ENCODE results near the gene RPL10A. TPM values are rescaled to one million over a fixed set of nuclear protein-coding genes. Genes with fewer than 3 reads are reported as not detected.
A peak's percentile ranks its signal among the peaks of the same experiment; 100 is the strongest.

RPL10A gene
- total RNA-seq, 1 experiment from 2014 or later = 1,082 TPM

GRCh38 chr6:35452183-35453090 lies 15.8 kb upstream of the RPL10A start, which contains the start of gene FANCE:
Gene FANCE, plus strand, starts transcription at chr6:35452338. Its CDS starts 208 bp downstream, at chr6:35452546.
- no peak within 1 kb of the TSS for H3K27ac Mint-ChIP-seq (ENCODE audit: unreplicated experiment)
- Histone ChIP-seq H3K9me3 (no peaks in the 10 kb centered on the region), H3K36me3 (ENCODE audit: control insufficient read depth, insufficient read depth, low read length) (peaks cover 1% of the 10 kb centered on the region; the same call in 1 of the 2 replicates), H3K27me3 (replicated peaks; ENCODE audit: control insufficient read depth, insufficient read depth, low read length) (no peaks in the 10 kb centered on the region), H3K4me3 (ENCODE audit: low read depth, low read length) (peak within 1 kb of the TSS; percentile 85), H3K4me1 (no peaks in the 10 kb centered on the region)
- intact Hi-C loops (cut with micrococcal nuclease; ENCODE audit: unreplicated experiment) = loop anchor here (1.0 kb wide), 1 partner anchor 16 kb away; the partner anchor contains the start of gene RPL10A
- CTCF ChIA-PET = interaction anchor here (0.6 to 1.8 kb wide), 6 partner anchors 15 to 159 kb away, joined by 3 to 10 read pairs (median 4); partner anchors contain the start of genes PPARD and RPL10A
- H3K36me3 Mint-ChIP-seq (ENCODE audit: insufficient read depth, unreplicated experiment) = peaks cover 10% of the 10 kb centered on the region
- peak; percentile 96 to 98 for DNase-seq
- no peaks in the 10 kb centered on the region for H3K27me3 Mint-ChIP-seq (ENCODE audit: insufficient read depth, unreplicated experiment)
- POLR2A ChIA-PET = interaction anchor here (0.5 to 1.2 kb wide), 3 partner anchors 15 to 134 kb away, joined by 3 to 6 read pairs (median 3); no protein-coding TSS in a partner anchor
- BruUV-seq (replicated peaks) = no TSS peak
- peaks cover 7% of the 10 kb centered on the region for H3K4me1 Mint-ChIP-seq (ENCODE audit: low read depth, unreplicated experiment)
- H3K9me3 Mint-ChIP-seq (ENCODE audit: unreplicated experiment) = no peaks in the 10 kb centered on the region
- H3K4me3 Mint-ChIP-seq (ENCODE audit: unreplicated experiment) = peak within 1 kb of the TSS; percentile 74
- TF ChIP-seq CTCF (IDR thresholded peaks at IDR 0.05; ENCODE audit: insufficient read depth in 1 of 2, low read depth in 1 of 2, low read length in 1 of 2, severe bottlenecking in 1 of 2, unreplicated experiment in 1 of 2) = no peak

GRCh38 chr6:35453236-35453635 lies 15.0 kb upstream of the RPL10A start:
- H3K27me3 ChIP-seq (replicated peaks; ENCODE audit: control insufficient read depth, insufficient read depth, low read length) = no peaks in the 10 kb centered on the region
- Mint-ChIP-seq H3K27me3 (ENCODE audit: insufficient read depth, unreplicated experiment) (no peaks in the 10 kb centered on the region), H3K36me3 (ENCODE audit: insufficient read depth, unreplicated experiment) (peaks cover 10% of the 10 kb centered on the region), H3K9me3 (ENCODE audit: unreplicated experiment) (no peaks in the 10 kb centered on the region), H3K4me1 (ENCODE audit: low read depth, unreplicated experiment) (peaks cover 7% of the 10 kb centered on the region), H3K27ac (ENCODE audit: unreplicated experiment) (no peak overlapping the region), H3K4me3 (ENCODE audit: unreplicated experiment) (peak overlapping the region; percentile 74)
- H3K4me3 ChIP-seq (ENCODE audit: low read depth, low read length) = peak overlapping the region; percentile 85
- TSS peak; percentile 47 for BruUV-seq (replicated peaks)
- CTCF ChIA-PET = interaction anchor here (0.6 to 1.8 kb wide), 2 partner anchors 33 to 111 kb away, joined by 3 to 10 read pairs; partner anchors contain the start of gene PPARD
- H3K36me3 ChIP-seq (ENCODE audit: control insufficient read depth, insufficient read depth, low read length) = peaks cover 1% of the 10 kb centered on the region; the same call in 1 of the 2 replicates
- no peaks in the 10 kb centered on the region for H3K9me3 ChIP-seq
- no peaks in the 10 kb centered on the region for H3K4me1 ChIP-seq
- intact Hi-C loops (cut with micrococcal nuclease; ENCODE audit: unreplicated experiment) = no loop called here
- POLR2A ChIA-PET = interaction anchor here (0.5 kb wide), 1 partner anchor 49 kb away, joined by 3 read pairs; no protein-coding TSS in a partner anchor
- DNase-seq = no peak
- TF ChIP-seq CTCF (IDR thresholded peaks at IDR 0.05; ENCODE audit: insufficient read depth in 1 of 2, low read depth in 1 of 2, low read length in 1 of 2, severe bottlenecking in 1 of 2, unreplicated experiment in 1 of 2) = no peak

GRCh38 chr6:35454391-35455110 lies 13.7 kb upstream of the RPL10A start:
- H3K27me3 ChIP-seq (replicated peaks; ENCODE audit: control insufficient read depth, insufficient read depth, low read length) = no peaks in the 10 kb centered on the region
- H3K36me3 ChIP-seq (ENCODE audit: control insufficient read depth, insufficient read depth, low read length) = peaks cover 1% of the 10 kb centered on the region; the same call in 1 of the 2 replicates
- intact Hi-C loops (cut with micrococcal nuclease; ENCODE audit: unreplicated experiment) = no loop called here
- Mint-ChIP-seq H3K4me1 (ENCODE audit: low read depth, unreplicated experiment) (peaks cover 7% of the 10 kb centered on the region), H3K27me3 (ENCODE audit: insufficient read depth, unreplicated experiment) (no peaks in the 10 kb centered on the region), H3K9me3 (ENCODE audit: unreplicated experiment) (no peaks in the 10 kb centered on the region), H3K27ac (ENCODE audit: unreplicated experiment) (no peak overlapping the region), H3K36me3 (ENCODE audit: insufficient read depth, unreplicated experiment) (peaks cover 10% of the 10 kb centered on the region), H3K4me3 (ENCODE audit: unreplicated experiment) (peak overlapping the region; percentile 74)
- no peak for DNase-seq
- CTCF ChIA-PET = no interaction called here
- no TSS peak for BruUV-seq (replicated peaks)
- H3K4me3 ChIP-seq (ENCODE audit: low read depth, low read length) = no peak overlapping the region
- no peaks in the 10 kb centered on the region for H3K9me3 ChIP-seq
- TF ChIP-seq CTCF (IDR thresholded peaks at IDR 0.05; ENCODE audit: insufficient read depth in 1 of 2, low read depth in 1 of 2, low read length in 1 of 2, severe bottlenecking in 1 of 2, unreplicated experiment in 1 of 2) = no peak
- no peaks in the 10 kb centered on the region for H3K4me1 ChIP-seq
- POLR2A ChIA-PET = no interaction called here

Measured in Caco-2 (cell line).